Hepatic stellate cell (primary cell): Measurements from ENCODE around the gene SUMO2.
"Not testable (repeated sequence)": the region's sequence is repeated elsewhere in the genome, so short reads cannot be mapped to it uniquely, and the experiment has no call there.

Source experiments
- DNase-seq: peaks from one replicate; pipeline ENCODE4 v3.0.0; 2011; ENCODE audit warnings: low spot score

The SUMO2 gene

GRCh38 chr17:75181608-75182318, 996 bp downstream of the SUMO2 start:
- DNase-seq = peak; percentile 26

GRCh38 chr17:75181110-75181509, 1.6 kb downstream of the SUMO2 start:
- DNase-seq = no peak

GRCh38 chr17:75178453-75178852, 4.3 kb downstream of the SUMO2 start:
- DNase-seq = no peak

GRCh38 chr17:75176625-75177024, 6.1 kb downstream of the SUMO2 start:
- no peak for DNase-seq

- no peak for DNase-seq
These were observed 7.8 kb downstream of the SUMO2 start for GRCh38 chr17:75174996-75175395.

- no peak for DNase-seq
These were observed 9.2 kb downstream of the SUMO2 start for GRCh38 chr17:75173526-75173925.

- no peak for DNase-seq
These were observed 13.8 kb downstream of the SUMO2 start for GRCh38 chr17:75168998-75169397.

GRCh38 chr17:75164606-75165005, 18.2 kb downstream of the SUMO2 start:
- DNase-seq = not testable (repeated sequence)

- no peak for DNase-seq
These were observed 19.7 kb downstream of the SUMO2 start for GRCh38 chr17:75163074-75163473.

GRCh38 chr17:75160211-75160610, 22.5 kb downstream of the SUMO2 start:
- DNase-seq = no peak

GRCh38 chr17:75159196-75160031, 23.3 kb downstream of the SUMO2 start:
- DNase-seq = no peak

GRCh38 chr17:75158480-75158879, 24.3 kb downstream of the SUMO2 start:
- DNase-seq = not testable (repeated sequence)

- no peak for DNase-seq
These were observed 27.6 kb downstream of the SUMO2 start for GRCh38 chr17:75155191-75155601.

GRCh38 chr17:75154195-75155106, 28.3 kb downstream of the SUMO2 start, which contains the start of gene JPT1:
TSS of gene JPT1 (minus strand) at chr17:75154512. CDS start at chr17:75154397, 115 bp downstream.
- DNase-seq = peak; percentile 99

GRCh38 chr17:75153780-75154194, 29.0 kb downstream of the SUMO2 start:
- DNase-seq = no peak

GRCh38 chr17:75152922-75153779, 29.6 kb downstream of the SUMO2 start:
- no peak for DNase-seq

GRCh38 chr17:75152523-75152921, 30.2 kb downstream of the SUMO2 start:
- no peak for DNase-seq

GRCh38 chr17:75151930-75152329, 30.8 kb downstream of the SUMO2 start:
- no peak for DNase-seq

- no peak for DNase-seq
These were observed 34.7 kb downstream of the SUMO2 start for GRCh38 chr17:75147878-75148546.

GRCh38 chr17:75146592-75146991, 36.2 kb downstream of the SUMO2 start:
- no peak for DNase-seq
